Chondrocyte (in vitro differentiated cells): ENCODE data around the gene MMP25. TPM values are rescaled to one million over a fixed set of nuclear protein-coding genes. Genes with fewer than 3 reads are reported as not detected.
"Not testable (repeated sequence)": the region's sequence is repeated elsewhere in the genome, so short reads cannot be mapped to it uniquely, and the experiment has no call there.

Source experiments
- DNase-seq: peaks from one replicate; pipeline ENCODE4 v3.0.0; 2021; ENCODE audit warnings: mixed read lengths, low spot score
- H3K27ac Mint-ChIP-seq: one replicate; pipeline ENCODE4 v1.8.0; 2021; ENCODE audit warnings: mild to moderate bottlenecking, moderate library complexity, mixed read lengths; ENCODE audit not compliant: unreplicated experiment
- H3K27me3 Mint-ChIP-seq: 2 replicates; pipeline ENCODE4 v1.8.0; 2021; ENCODE audit warnings: low read depth, mixed read lengths
- H3K36me3 Mint-ChIP-seq: 2 replicates; pipeline ENCODE4 v1.8.0; 2021; ENCODE audit warnings: low read depth, mixed read lengths
- H3K4me1 Mint-ChIP-seq: 2 replicates; pipeline ENCODE4 v1.8.0; 2021; ENCODE audit warnings: low read depth, mild to moderate bottlenecking, mixed read lengths
- H3K4me3 Mint-ChIP-seq: one replicate; pipeline ENCODE4 v1.8.0; 2021; ENCODE audit warnings: mild to moderate bottlenecking, moderate library complexity, mixed read lengths; ENCODE audit not compliant: unreplicated experiment
- H3K9me3 Mint-ChIP-seq: 2 replicates; pipeline ENCODE4 v1.8.0; 2021; ENCODE audit warnings: low read depth, mixed read lengths
- total RNA-seq: library from RNA; stranded (reverse); gene quantifications from 3 replicates; pipeline ENCODE4 v1.2.1, GENCODE V29; 2021
- TF ChIP-seq, protein P1 (sequence below): fragments of 200-600 bp; sonication (generic); IDR thresholded peaks from 2 replicates; pipeline ENCODE4 v1.5.0; 2021; ENCODE audit warnings: antibody characterized with exemption, mild to moderate bottlenecking, moderate library complexity

MMP25 gene
- total RNA-seq, 1 donor from 2014 or later = not detected

DNA sequence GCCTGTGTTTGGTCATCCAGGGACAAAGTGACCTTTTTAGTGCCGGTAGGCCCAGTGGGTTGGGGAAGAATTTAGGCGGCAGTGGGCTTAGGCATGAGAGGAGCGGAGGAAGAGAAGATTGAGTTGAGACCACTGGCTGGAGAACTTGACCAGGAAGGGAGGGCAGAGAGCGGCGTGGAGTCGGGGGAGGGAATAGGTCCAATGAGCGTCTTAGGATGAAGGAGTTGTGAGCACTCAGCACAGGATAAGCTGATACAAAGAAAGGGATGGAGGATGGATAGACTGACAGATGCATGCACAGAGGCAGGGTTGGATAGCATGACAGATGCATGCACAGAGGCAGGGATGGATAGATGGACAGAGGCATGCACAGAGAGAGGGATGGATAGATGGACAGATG, 27.1 kb downstream of the MMP25 start:
- Mint-ChIP-seq H3K4me3 (no peak overlapping the region), H3K27ac (no peak overlapping the region), H3K27me3 (peaks cover 34% of the 10 kb centered on the region), H3K36me3 (peaks cover 2% of the 10 kb centered on the region), H3K9me3 (no peaks in the 10 kb centered on the region), H3K4me1 (no peaks in the 10 kb centered on the region)
- no peak for DNase-seq
- TF ChIP-seq, protein P1, sequence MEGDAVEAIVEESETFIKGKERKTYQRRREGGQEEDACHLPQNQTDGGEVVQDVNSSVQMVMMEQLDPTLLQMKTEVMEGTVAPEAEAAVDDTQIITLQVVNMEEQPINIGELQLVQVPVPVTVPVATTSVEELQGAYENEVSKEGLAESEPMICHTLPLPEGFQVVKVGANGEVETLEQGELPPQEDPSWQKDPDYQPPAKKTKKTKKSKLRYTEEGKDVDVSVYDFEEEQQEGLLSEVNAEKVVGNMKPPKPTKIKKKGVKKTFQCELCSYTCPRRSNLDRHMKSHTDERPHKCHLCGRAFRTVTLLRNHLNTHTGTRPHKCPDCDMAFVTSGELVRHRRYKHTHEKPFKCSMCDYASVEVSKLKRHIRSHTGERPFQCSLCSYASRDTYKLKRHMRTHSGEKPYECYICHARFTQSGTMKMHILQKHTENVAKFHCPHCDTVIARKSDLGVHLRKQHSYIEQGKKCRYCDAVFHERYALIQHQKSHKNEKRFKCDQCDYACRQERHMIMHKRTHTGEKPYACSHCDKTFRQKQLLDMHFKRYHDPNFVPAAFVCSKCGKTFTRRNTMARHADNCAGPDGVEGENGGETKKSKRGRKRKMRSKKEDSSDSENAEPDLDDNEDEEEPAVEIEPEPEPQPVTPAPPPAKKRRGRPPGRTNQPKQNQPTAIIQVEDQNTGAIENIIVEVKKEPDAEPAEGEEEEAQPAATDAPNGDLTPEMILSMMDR = no peak

DNA sequence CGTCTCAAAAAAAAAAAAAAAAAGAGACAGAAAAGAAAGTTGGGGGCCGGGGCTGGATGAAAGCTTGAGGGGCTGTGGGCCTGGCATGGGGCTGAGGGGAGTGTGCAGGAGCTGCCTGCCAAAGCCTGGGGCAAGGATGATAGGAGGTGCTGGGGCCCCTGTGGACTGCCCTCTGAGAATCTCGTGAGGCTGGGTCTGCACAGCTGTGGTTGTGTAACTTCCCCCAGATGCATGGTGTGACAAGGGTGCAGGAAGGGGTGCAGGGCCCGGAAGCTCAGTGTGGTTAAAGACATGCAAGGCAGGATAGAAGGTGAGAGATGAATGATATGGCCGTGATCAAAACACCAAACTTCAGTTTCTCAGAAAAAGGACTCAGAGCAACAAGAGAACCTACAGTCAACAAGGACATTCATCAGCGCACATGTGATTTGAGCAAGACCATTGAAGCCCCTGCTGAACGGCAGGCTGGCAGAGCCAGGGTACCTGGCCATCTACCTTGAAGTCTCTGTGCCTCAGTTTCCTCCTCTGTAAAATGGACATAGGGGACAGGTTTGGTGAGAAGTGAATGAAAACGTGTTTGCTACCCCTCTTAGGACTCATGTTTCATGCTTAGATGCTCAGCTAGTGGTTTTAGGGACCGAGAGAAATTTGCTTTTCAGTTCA, 28.6 kb downstream of the MMP25 start:
- Mint-ChIP-seq H3K9me3 (no peaks in the 10 kb centered on the region), H3K27ac (no peak overlapping the region), H3K36me3 (peaks cover 2% of the 10 kb centered on the region), H3K4me1 (no peaks in the 10 kb centered on the region), H3K4me3 (no peak overlapping the region), H3K27me3 (peaks cover 44% of the 10 kb centered on the region)
- TF ChIP-seq, protein P1 = no peak
- DNase-seq = no peak

DNA sequence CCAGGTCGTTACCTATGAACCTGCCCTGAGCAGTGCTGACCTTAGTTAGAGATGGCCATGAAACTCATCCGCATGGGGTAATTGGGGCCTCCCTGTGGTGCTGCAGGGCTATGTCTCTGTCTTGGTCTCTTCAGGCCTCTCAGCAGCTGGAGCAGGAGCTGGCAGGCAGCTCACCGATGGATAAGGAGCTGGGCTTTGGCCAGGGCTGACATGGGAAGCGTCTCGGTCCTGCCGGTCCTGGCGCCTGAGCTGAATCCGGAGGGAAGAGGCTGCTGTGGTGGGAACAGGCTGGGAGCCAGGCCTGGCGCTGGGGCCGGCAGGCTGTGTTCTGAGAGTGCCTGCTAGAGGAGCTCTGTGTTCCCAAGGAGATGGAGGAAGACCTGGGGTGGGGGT, 29.2 kb downstream of the MMP25 start:
- Mint-ChIP-seq H3K4me3 (no peak overlapping the region), H3K36me3 (peaks cover 2% of the 10 kb centered on the region), H3K4me1 (no peaks in the 10 kb centered on the region), H3K27me3 (peaks cover 45% of the 10 kb centered on the region), H3K27ac (no peak overlapping the region), H3K9me3 (no peaks in the 10 kb centered on the region)
- TF ChIP-seq, protein P1 = no peak
- DNase-seq = no peak

GRCh38 chr16:3075946-3076345, 29.6 kb downstream of the MMP25 start:
- not testable (repeated sequence) for H3K4me1 Mint-ChIP-seq, H3K27ac Mint-ChIP-seq, H3K9me3 Mint-ChIP-seq, DNase-seq, H3K4me3 Mint-ChIP-seq, H3K36me3 Mint-ChIP-seq
- H3K27me3 Mint-ChIP-seq = peaks cover 47% of the 10 kb centered on the region

DNA sequence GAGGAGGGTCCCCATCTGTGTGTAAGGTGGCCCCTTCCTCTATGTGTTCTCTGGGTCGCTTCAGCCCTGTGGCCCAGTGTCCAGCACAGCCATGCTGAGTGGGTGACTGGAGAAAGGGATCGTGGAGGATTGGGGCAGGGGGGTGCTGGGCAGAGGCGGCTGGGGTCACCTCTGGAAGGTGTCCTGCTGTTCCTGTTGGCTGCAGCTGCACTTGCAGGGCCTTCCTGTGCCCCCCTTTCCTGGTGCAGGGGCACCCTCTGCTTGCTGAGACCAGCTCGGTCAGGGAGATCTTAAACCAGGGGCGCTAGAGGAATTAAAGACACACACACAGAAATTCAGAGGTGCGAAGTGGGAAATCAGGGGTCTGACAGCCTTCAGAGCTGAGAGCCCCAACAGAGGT, 30.2 kb downstream of the MMP25 start:
- no peak for DNase-seq
- no peak overlapping the region for H3K27ac Mint-ChIP-seq
- peaks cover 47% of the 10 kb centered on the region for H3K27me3 Mint-ChIP-seq
- peaks cover 1% of the 10 kb centered on the region for H3K36me3 Mint-ChIP-seq
- TF ChIP-seq, protein P1 = no peak
- H3K4me3 Mint-ChIP-seq = no peak overlapping the region
- no peaks in the 10 kb centered on the region for H3K9me3 Mint-ChIP-seq
- no peaks in the 10 kb centered on the region for H3K4me1 Mint-ChIP-seq

DNA sequence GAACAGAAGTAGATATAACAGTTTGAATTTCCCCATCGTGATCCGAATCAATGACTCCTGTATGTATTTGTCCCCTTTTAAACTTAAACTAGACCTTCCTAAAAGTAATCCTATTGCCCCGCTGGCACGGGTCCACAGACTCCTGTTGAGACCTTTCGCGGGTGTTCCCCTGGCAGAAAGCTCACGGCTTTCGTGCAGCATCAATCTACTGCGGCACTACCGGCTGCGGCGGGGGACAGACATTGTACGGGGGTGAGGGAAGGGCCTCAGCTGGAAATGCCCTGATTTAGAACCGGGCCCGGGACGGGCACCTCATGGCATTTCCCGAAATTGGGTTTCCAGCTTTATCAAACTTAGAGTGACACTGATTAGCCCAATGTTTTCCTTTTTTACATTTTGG, 33.7 kb downstream of the MMP25 start:
- Mint-ChIP-seq H3K4me1 (no peaks in the 10 kb centered on the region), H3K4me3 (no peak overlapping the region), H3K9me3 (no peaks in the 10 kb centered on the region), H3K27me3 (peaks cover 29% of the 10 kb centered on the region), H3K27ac (no peak overlapping the region), H3K36me3 (no peaks in the 10 kb centered on the region)
- DNase-seq = no peak
- TF ChIP-seq, protein P1 = no peak

- not testable (repeated sequence) for DNase-seq, H3K9me3 Mint-ChIP-seq, H3K36me3 Mint-ChIP-seq, H3K4me3 Mint-ChIP-seq, H3K4me1 Mint-ChIP-seq, H3K27ac Mint-ChIP-seq
- H3K27me3 Mint-ChIP-seq = peaks cover 24% of the 10 kb centered on the region
Measured at GRCh38 chr16:3081957-3082356, 35.6 kb downstream of the MMP25 start.

DNA sequence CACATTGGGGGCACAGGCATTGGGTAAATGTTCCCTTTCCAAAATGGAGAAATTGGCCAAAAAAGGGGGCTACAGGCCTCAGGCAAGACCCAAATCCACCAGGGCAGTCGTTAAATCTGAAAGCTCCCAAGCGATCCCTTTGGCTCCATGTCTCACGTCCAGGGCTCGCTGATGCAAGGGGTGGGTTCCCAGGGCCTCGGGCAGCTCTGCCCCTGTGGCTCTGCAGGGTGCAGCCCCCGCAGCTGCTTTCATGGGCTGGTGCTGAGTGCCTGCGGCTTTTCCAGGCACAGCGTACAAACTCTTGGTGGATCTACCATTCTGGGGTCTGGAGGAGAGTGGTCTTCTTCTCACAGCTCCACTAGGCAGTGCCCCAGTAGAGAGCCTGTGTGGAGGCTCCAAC, 37.0 kb downstream of the MMP25 start:
- H3K36me3 Mint-ChIP-seq, DNase-seq, H3K27ac Mint-ChIP-seq, H3K4me1 Mint-ChIP-seq, H3K4me3 Mint-ChIP-seq, H3K9me3 Mint-ChIP-seq: not testable (repeated sequence)
- H3K27me3 Mint-ChIP-seq = peaks cover 21% of the 10 kb centered on the region
